ENCODE results near the gene COLGALT1.

The COLGALT1 gene

DNA sequence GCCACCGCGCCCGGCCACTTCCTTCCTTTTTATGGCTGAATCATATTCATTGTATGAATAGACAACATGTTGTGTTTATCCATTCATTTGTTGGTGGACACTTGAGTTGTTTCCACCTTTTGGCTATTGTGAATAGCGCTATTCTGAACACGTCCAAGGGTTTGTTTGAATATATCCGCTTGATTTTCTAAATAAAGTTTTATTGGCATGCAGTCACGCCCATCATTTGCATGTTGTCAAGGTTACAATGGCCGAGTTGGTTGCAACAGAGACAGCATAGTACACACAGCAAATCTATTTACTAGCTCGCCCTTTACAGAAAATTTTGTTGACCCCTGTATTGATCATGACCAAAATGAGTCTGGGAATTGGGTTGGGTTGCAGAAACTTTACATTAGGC is 43.5 kb downstream of the COLGALT1 start:
- Histone ChIP-seq H3K27me3 (ENCODE audit: insufficient read depth, poor library complexity, severe bottlenecking) (peaks cover 3% of the 10 kb centered on the region), H3K4me3 (replicated peaks; ENCODE audit: insufficient read depth, low read length) (no peak overlapping the region), H3K27ac (replicated peaks) (no peak overlapping the region)
- no peak for TF ChIP-seq SPI1 (IDR thresholded peaks at IDR 0.05; ENCODE audit: borderline replicate concordance, low read depth)
- TF ChIP-seq, protein P1, sequence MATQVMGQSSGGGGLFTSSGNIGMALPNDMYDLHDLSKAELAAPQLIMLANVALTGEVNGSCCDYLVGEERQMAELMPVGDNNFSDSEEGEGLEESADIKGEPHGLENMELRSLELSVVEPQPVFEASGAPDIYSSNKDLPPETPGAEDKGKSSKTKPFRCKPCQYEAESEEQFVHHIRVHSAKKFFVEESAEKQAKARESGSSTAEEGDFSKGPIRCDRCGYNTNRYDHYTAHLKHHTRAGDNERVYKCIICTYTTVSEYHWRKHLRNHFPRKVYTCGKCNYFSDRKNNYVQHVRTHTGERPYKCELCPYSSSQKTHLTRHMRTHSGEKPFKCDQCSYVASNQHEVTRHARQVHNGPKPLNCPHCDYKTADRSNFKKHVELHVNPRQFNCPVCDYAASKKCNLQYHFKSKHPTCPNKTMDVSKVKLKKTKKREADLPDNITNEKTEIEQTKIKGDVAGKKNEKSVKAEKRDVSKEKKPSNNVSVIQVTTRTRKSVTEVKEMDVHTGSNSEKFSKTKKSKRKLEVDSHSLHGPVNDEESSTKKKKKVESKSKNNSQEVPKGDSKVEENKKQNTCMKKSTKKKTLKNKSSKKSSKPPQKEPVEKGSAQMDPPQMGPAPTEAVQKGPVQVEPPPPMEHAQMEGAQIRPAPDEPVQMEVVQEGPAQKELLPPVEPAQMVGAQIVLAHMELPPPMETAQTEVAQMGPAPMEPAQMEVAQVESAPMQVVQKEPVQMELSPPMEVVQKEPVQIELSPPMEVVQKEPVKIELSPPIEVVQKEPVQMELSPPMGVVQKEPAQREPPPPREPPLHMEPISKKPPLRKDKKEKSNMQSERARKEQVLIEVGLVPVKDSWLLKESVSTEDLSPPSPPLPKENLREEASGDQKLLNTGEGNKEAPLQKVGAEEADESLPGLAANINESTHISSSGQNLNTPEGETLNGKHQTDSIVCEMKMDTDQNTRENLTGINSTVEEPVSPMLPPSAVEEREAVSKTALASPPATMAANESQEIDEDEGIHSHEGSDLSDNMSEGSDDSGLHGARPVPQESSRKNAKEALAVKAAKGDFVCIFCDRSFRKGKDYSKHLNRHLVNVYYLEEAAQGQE (IDR thresholded peaks at IDR 0.05; ENCODE audit: insufficient replicate concordance, low read depth) = no peak
- no peak for TF ChIP-seq CTCF (IDR thresholded peaks at IDR 0.05; ENCODE audit: insufficient read depth, low read length)
- no peak for DNase-seq (ENCODE audit: low read depth in 1 of 2, low spot score in 1 of 2)

- no peak for DNase-seq (ENCODE audit: low read depth in 1 of 2, low spot score in 1 of 2)
- TF ChIP-seq SPI1 (IDR thresholded peaks at IDR 0.05; ENCODE audit: borderline replicate concordance, low read depth) (no peak), POLR2AphosphoS5 (IDR thresholded peaks at IDR 0.05; ENCODE audit: low read depth) (no peak), GABPA (IDR thresholded peaks at IDR 0.05; ENCODE audit: low read depth) (no peak), CTCF (IDR thresholded peaks at IDR 0.05; ENCODE audit: insufficient read depth, low read length) (no peak)
- TF ChIP-seq, protein P1 (IDR thresholded peaks at IDR 0.05; ENCODE audit: insufficient replicate concordance, low read depth) = no peak
- peaks cover 3% of the 10 kb centered on the region for H3K27me3 ChIP-seq (ENCODE audit: insufficient read depth, poor library complexity, severe bottlenecking)
These were observed 44.3 kb downstream of the COLGALT1 start for GRCh38 chr19:17599780-17600179.

GRCh38 chr19:17601683-17602082 is 46.2 kb downstream of the COLGALT1 start:
- TF ChIP-seq CTCF (IDR thresholded peaks at IDR 0.05; ENCODE audit: insufficient read depth, low read length) = no peak
- TF ChIP-seq GABPA (IDR thresholded peaks at IDR 0.05; ENCODE audit: low read depth) = no peak
- TF ChIP-seq, protein P1 (IDR thresholded peaks at IDR 0.05; ENCODE audit: insufficient replicate concordance, low read depth) = no peak
- TF ChIP-seq SPI1 (IDR thresholded peaks at IDR 0.05; ENCODE audit: borderline replicate concordance, low read depth) = no peak
- TF ChIP-seq POLR2AphosphoS5 (IDR thresholded peaks at IDR 0.05; ENCODE audit: low read depth) = no peak
- no peak overlapping the region for H3K27ac ChIP-seq (replicated peaks)
- H3K27me3 ChIP-seq (ENCODE audit: insufficient read depth, poor library complexity, severe bottlenecking) = peaks cover 3% of the 10 kb centered on the region
- no peak overlapping the region for H3K4me3 ChIP-seq (replicated peaks; ENCODE audit: insufficient read depth, low read length)
- no peak for DNase-seq (ENCODE audit: low read depth in 1 of 2, low spot score in 1 of 2)

More at GRCh38 chr19:17599780-17600179, 44.3 kb downstream of the COLGALT1 start:
- H3K4me3 ChIP-seq (replicated peaks; ENCODE audit: insufficient read depth, low read length) = no peak overlapping the region
- H3K27ac ChIP-seq (replicated peaks) = no peak overlapping the region

Measured in HL-60 (cell line).